ENCODE data around the gene EARS2.

Gene EARS2

GRCh38 chr16:23534868-23535860 lies 22.0 kb downstream of the EARS2 start:
- Histone ChIP-seq H3K9me2 (ENCODE audit: low read depth, low read length) (no peaks in the 10 kb centered on the region), H3K4me3 (ENCODE audit: low read depth, low read length, poor library complexity, severe bottlenecking) (no peak overlapping the region), H3K27me3 (ENCODE audit: insufficient read depth, low read length) (no peaks in the 10 kb centered on the region), H2AFZ (ENCODE audit: low read length) (no peak overlapping the region), H3K4me1 (ENCODE audit: insufficient read depth, low read length, severe bottlenecking) (no peaks in the 10 kb centered on the region), H3K27ac (ENCODE audit: low read depth, low read length, poor library complexity, severe bottlenecking) (no peak overlapping the region), H3F3A (ENCODE audit: insufficient read depth, low read length) (no peaks in the 10 kb centered on the region), H4K20me1 (ENCODE audit: insufficient read depth, low read length) (no peaks in the 10 kb centered on the region), H3K36me3 (ENCODE audit: insufficient read depth, low read length) (peaks cover 82% of the 10 kb centered on the region), H3K79me2 (ENCODE audit: insufficient read depth, low read length) (no peaks in the 10 kb centered on the region), H3K4me2 (ENCODE audit: low read length) (no peak overlapping the region), H3K9me3 (ENCODE audit: low read length) (no peaks in the 10 kb centered on the region), H3K9ac (ENCODE audit: low read length) (no peak overlapping the region)
- TF ChIP-seq CTCF (IDR thresholded peaks at IDR 0.05; ENCODE audit: low read length) (no peak), EZH2 (IDR thresholded peaks at IDR 0.05; ENCODE audit: borderline replicate concordance, low read length) (no peak)

- Histone ChIP-seq H3K4me1 (ENCODE audit: insufficient read depth, low read length, severe bottlenecking) (no peaks in the 10 kb centered on the region), H3F3A (ENCODE audit: insufficient read depth, low read length) (no peaks in the 10 kb centered on the region), H3K9me3 (ENCODE audit: low read length) (no peaks in the 10 kb centered on the region), H4K20me1 (ENCODE audit: insufficient read depth, low read length) (no peaks in the 10 kb centered on the region), H3K9me2 (ENCODE audit: low read depth, low read length) (no peaks in the 10 kb centered on the region), H3K4me2 (ENCODE audit: low read length) (no peak overlapping the region), H3K9ac (ENCODE audit: low read length) (no peak overlapping the region), H2AFZ (ENCODE audit: low read length) (no peak overlapping the region), H3K79me2 (ENCODE audit: insufficient read depth, low read length) (no peaks in the 10 kb centered on the region), H3K27me3 (ENCODE audit: insufficient read depth, low read length) (no peaks in the 10 kb centered on the region), H3K36me3 (ENCODE audit: insufficient read depth, low read length) (peaks cover 83% of the 10 kb centered on the region), H3K4me3 (ENCODE audit: low read depth, low read length, poor library complexity, severe bottlenecking) (no peak overlapping the region), H3K27ac (ENCODE audit: low read depth, low read length, poor library complexity, severe bottlenecking) (no peak overlapping the region)
- TF ChIP-seq CTCF (IDR thresholded peaks at IDR 0.05; ENCODE audit: low read length) (no peak), EZH2 (IDR thresholded peaks at IDR 0.05; ENCODE audit: borderline replicate concordance, low read length) (no peak)
Observed at GRCh38 chr16:23532448-23532847, 24.7 kb downstream of the EARS2 start.

- H3K36me3 ChIP-seq (ENCODE audit: insufficient read depth, low read length): peaks cover 71% of the 10 kb centered on the region
- no peak overlapping the region for H3K27ac ChIP-seq (ENCODE audit: low read depth, low read length, poor library complexity, severe bottlenecking)
- no peaks in the 10 kb centered on the region for H3K9me2 ChIP-seq (ENCODE audit: low read depth, low read length)
- no peaks in the 10 kb centered on the region for H3K27me3 ChIP-seq (ENCODE audit: insufficient read depth, low read length)
- TF ChIP-seq EZH2 (IDR thresholded peaks at IDR 0.05; ENCODE audit: borderline replicate concordance, low read length): no peak
- no peak for TF ChIP-seq CTCF (IDR thresholded peaks at IDR 0.05; ENCODE audit: low read length)
- no peaks in the 10 kb centered on the region for H4K20me1 ChIP-seq (ENCODE audit: insufficient read depth, low read length)
- H3F3A ChIP-seq (ENCODE audit: insufficient read depth, low read length): no peaks in the 10 kb centered on the region
- no peak overlapping the region for H3K9ac ChIP-seq (ENCODE audit: low read length)
- no peak overlapping the region for H3K4me2 ChIP-seq (ENCODE audit: low read length)
- no peaks in the 10 kb centered on the region for H3K9me3 ChIP-seq (ENCODE audit: low read length)
- no peak overlapping the region for H2AFZ ChIP-seq (ENCODE audit: low read length)
- no peak overlapping the region for H3K4me3 ChIP-seq (ENCODE audit: low read depth, low read length, poor library complexity, severe bottlenecking)
- H3K79me2 ChIP-seq (ENCODE audit: insufficient read depth, low read length): no peaks in the 10 kb centered on the region
- no peaks in the 10 kb centered on the region for H3K4me1 ChIP-seq (ENCODE audit: insufficient read depth, low read length, severe bottlenecking)
Observed at GRCh38 chr16:23530062-23530461, 27.1 kb downstream of the EARS2 start.

All from OCI-LY1 (cell line).